ENCODE results near the gene HIVEP1.

- TF ChIP-seq, protein P1, sequence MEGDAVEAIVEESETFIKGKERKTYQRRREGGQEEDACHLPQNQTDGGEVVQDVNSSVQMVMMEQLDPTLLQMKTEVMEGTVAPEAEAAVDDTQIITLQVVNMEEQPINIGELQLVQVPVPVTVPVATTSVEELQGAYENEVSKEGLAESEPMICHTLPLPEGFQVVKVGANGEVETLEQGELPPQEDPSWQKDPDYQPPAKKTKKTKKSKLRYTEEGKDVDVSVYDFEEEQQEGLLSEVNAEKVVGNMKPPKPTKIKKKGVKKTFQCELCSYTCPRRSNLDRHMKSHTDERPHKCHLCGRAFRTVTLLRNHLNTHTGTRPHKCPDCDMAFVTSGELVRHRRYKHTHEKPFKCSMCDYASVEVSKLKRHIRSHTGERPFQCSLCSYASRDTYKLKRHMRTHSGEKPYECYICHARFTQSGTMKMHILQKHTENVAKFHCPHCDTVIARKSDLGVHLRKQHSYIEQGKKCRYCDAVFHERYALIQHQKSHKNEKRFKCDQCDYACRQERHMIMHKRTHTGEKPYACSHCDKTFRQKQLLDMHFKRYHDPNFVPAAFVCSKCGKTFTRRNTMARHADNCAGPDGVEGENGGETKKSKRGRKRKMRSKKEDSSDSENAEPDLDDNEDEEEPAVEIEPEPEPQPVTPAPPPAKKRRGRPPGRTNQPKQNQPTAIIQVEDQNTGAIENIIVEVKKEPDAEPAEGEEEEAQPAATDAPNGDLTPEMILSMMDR (IDR thresholded peaks at IDR 0.05; ENCODE audit: insufficient read depth, low read depth, low read length) = no peak
- no peak for TF ChIP-seq EZH2 (IDR thresholded peaks at IDR 0.05; ENCODE audit: insufficient read depth, low read length)
Measured at GRCh38 chr6:12136905-12137304, 124.8 kb downstream of the HIVEP1 start.
